Endothelial cell of umbilical vein (primary cell): ENCODE data around the gene TCEAL4. TPM values are rescaled to one million over a fixed set of nuclear protein-coding genes. Genes with fewer than 3 reads are reported as not detected.

Source experiments
- BruUV-seq: library from RNA; stranded (reverse); fragments of 400-500 nt; replicated peaks from 2 replicates; lab custom pipeline; 2021; lab: Mats Ljungman, UMichigan
- CTCF ChIA-PET: fragments of 300-600, 350-600 bp; sonication (Branson Sonifier 250); formaldehyde crosslinking; loops from one replicate; lab custom pipeline; 2021; ENCODE audit warnings: antibody characterized with exemption, inconsistent platforms; lab: Charles Lee
- POLR2A ChIA-PET: fragments of 300-600, 350-600 bp; sonication (Branson Sonifier 250); formaldehyde crosslinking; loops from one replicate; lab custom pipeline; 2021; ENCODE audit warnings: antibody characterized with exemption, inconsistent platforms; lab: Charles Lee
- DNase-seq: peaks from one replicate; pipeline ENCODE4 v3.0.0-alpha.2; 2011; ENCODE audit warnings: low read depth, low spot score
- FAIRE-seq: peaks from 2 replicates; lab custom pipeline; 2011; peaks lifted over from hg19 to GRCh38; lab: Jason Lieb, UNC
- H2AFZ ChIP-seq: 2 replicates; pipeline ENCODE4 v1.6.0; 2012; ENCODE audit warnings: low read depth, low read length, control low read depth, inconsistent platforms
- H3K27ac ChIP-seq: 2 replicates; pipeline ENCODE4 v1.5.1; 2011; ENCODE audit warnings: low read depth, mild to moderate bottlenecking, control low read depth, low read length, moderate library complexity; ENCODE audit not compliant: insufficient read depth
- H3K27me3 ChIP-seq, 2 experiments: 2 replicates each; pipeline versions ENCODE4 v1.6.0 to v1.6.1; 2011; ENCODE audit warnings: low read length in 2 of 2, mixed read lengths in 1 of 2; ENCODE audit not compliant: control insufficient read depth in 2 of 2, insufficient read depth in 2 of 2
- H3K36me3 ChIP-seq, 2 experiments: 2 replicates in 1 of 2; 3 replicates in 1 of 2; pipeline ENCODE4 v1.5.1; 2011; ENCODE audit warnings: low read length in 2 of 2, mild to moderate bottlenecking in 1 of 2, moderate library complexity in 1 of 2; ENCODE audit not compliant: control insufficient read depth in 2 of 2, insufficient read depth in 2 of 2; ENCODE audit errors: extremely low read depth in 1 of 2
- H3K4me1 ChIP-seq: 3 replicates; pipeline ENCODE4 v1.5.1; 2011; ENCODE audit warnings: mild to moderate bottlenecking, low read length; ENCODE audit not compliant: control insufficient read depth, insufficient read depth; ENCODE audit errors: extremely low read depth
- H3K4me2 ChIP-seq: 2 replicates; pipeline ENCODE4 v1.6.1; 2011; ENCODE audit warnings: low read length, control low read depth, mixed read lengths; ENCODE audit not compliant: insufficient read depth
- H3K4me3 ChIP-seq, 3 experiments: fragments of 200-600 bp in 1 of 3; sonication (generic), shearing (Covaris generic) in 1 of 3; replicated peaks in 1 of 3; 2 replicates each; pipeline ENCODE4 v1.5.1; 2011 to 2016; ENCODE audit warnings: control low read depth in 3 of 3, low read length in 3 of 3, mild to moderate bottlenecking in 2 of 3, inconsistent platforms in 1 of 3, low read depth in 1 of 3, moderate library complexity in 1 of 3; ENCODE audit not compliant: insufficient read depth in 1 of 3
- H3K79me2 ChIP-seq: 2 replicates; pipeline ENCODE4 v1.6.0; 2012; ENCODE audit warnings: low read length, inconsistent platforms; ENCODE audit not compliant: control insufficient read depth, insufficient read depth
- H3K9ac ChIP-seq: replicated peaks from 2 replicates; pipeline ENCODE3; 2011; ENCODE audit warnings: low read length, control low read depth; ENCODE audit not compliant: insufficient read depth; ENCODE audit errors: extremely low read depth
- H3K9me1 ChIP-seq: replicated peaks from 3 replicates; pipeline ENCODE4 v1.6.0; 2011; ENCODE audit warnings: mild to moderate bottlenecking, low read length; ENCODE audit not compliant: control insufficient read depth, insufficient read depth; ENCODE audit errors: extremely low read depth
- H3K9me3 ChIP-seq: replicated peaks from 2 replicates; pipeline ENCODE4 v1.5.1; 2012; ENCODE audit warnings: low read length, inconsistent platforms; ENCODE audit not compliant: control insufficient read depth, insufficient read depth
- H4K20me1 ChIP-seq: replicated peaks from 2 replicates; pipeline ENCODE3; 2011; ENCODE audit warnings: mild to moderate bottlenecking, low read length; ENCODE audit not compliant: control insufficient read depth, insufficient read depth; ENCODE audit errors: extremely low read depth
- EZH2 ChIP-seq: IDR thresholded peaks from 2 replicates; pipeline ENCODE4 v1.6.1; 2012; ENCODE audit warnings: borderline replicate concordance, low read depth, mild to moderate bottlenecking, moderate library complexity, low read length, inconsistent platforms; ENCODE audit not compliant: severe bottlenecking
- FOS ChIP-seq: IDR thresholded peaks from 2 replicates; pipeline ENCODE4 v1.6.1; 2011; ENCODE audit warnings: mild to moderate bottlenecking, low read length, moderate library complexity, borderline replicate concordance; ENCODE audit not compliant: insufficient read depth
- GATA2 ChIP-seq: IDR thresholded peaks from 2 replicates; pipeline ENCODE4 v1.7.0; 2011; ENCODE audit warnings: low read depth, mild to moderate bottlenecking, moderate library complexity, mixed read lengths, low read length; ENCODE audit not compliant: insufficient read length, insufficient read depth
- JUN ChIP-seq: IDR thresholded peaks from 2 replicates; pipeline ENCODE4 v1.6.1; 2011; ENCODE audit warnings: borderline replicate concordance, low read depth; ENCODE audit not compliant: insufficient read length, insufficient read depth
- MYC ChIP-seq: IDR thresholded peaks from one replicate; pipeline ENCODE4 v1.6.1; 2011; ENCODE audit warnings: mild to moderate bottlenecking, low read depth, low read length
- POLR2A ChIP-seq: IDR thresholded peaks from 2 replicates; pipeline ENCODE4 v1.6.1; 2012; ENCODE audit warnings: low read depth, mild to moderate bottlenecking, control low read depth, low read length
- POLR2AphosphoS5 ChIP-seq: IDR thresholded peaks from 2 replicates; pipeline ENCODE4 v1.6.1; 2012; ENCODE audit warnings: low read depth, mild to moderate bottlenecking, control low read depth, low read length, moderate library complexity; ENCODE audit not compliant: insufficient read depth
- dilution Hi-C: fragments of 300-500 bp; cut with MboI; formaldehyde crosslinking; loops from one replicate; pipeline ENCODE4 v1.15.0; 2019; ENCODE audit warnings: low sequenced_read_pairs; ENCODE audit not compliant: extremely low pct_ligation_motif_present
- intact Hi-C: fragments of 100-400 bp; cut with micrococcal nuclease; formaldehyde crosslinking; loops from one replicate; pipeline ENCODE4 v1.10.0; 2022
- polyA plus RNA-seq, 4 experiments: library from polyadenylated mRNA; depleted of rRNA in 3 of 4; stranded (reverse) in 3 of 4; unstranded in 1 of 4; fragments of >200 nt; gene quantifications; 2 replicates each; pipeline versions ENCODE4 v1.2.1 to v1.2.3, GENCODE V29; 2011 to 2012; ENCODE audit warnings: missing spikeins in 1 of 4
- total RNA-seq: library from RNA; stranded (reverse); gene quantifications from 2 replicates; pipeline ENCODE4 v1.2.3, GENCODE V29; 2021
- TF ChIP-seq, protein P1 (sequence below), 2 donors: IDR thresholded peaks; 1 replicate in 1 of 2; 2 replicates in 1 of 2; pipeline ENCODE4 v1.5.1; 2011; ENCODE audit warnings: low read length in 2 of 2, mild to moderate bottlenecking in 2 of 2, moderate library complexity in 2 of 2, control low read depth in 1 of 2, inconsistent platforms in 1 of 2, low read depth in 1 of 2; ENCODE audit not compliant: insufficient read depth in 1 of 2; ENCODE audit errors: extremely low read depth in 1 of 2

Gene TCEAL4
- total and polyA plus RNA-seq, 2 donors (not counting 3 experiments of a cell fraction or from before 2014, with no cell fraction given): 16.9 to 74.6 TPM

DNA sequence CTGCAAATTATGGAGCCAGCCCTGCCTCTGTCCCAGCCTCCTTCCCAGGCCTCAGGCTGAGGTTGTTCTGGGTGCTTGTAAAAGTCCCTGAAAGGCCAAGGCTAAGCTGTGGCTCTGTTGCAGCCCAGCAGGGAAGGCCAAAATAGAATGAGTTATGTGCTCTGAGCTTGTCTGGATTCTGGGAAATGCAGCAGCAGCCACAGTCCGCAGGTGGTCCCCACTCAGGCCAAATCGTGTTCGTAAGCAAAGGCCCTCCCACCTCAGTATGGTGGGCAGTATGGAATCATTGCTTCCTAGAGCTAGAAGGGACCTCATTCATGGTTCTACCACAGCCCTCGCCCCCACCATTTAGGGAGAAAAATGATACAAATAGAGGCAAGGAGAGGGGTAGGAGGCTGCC, 38.8 kb downstream of the TCEAL4 start:
- POLR2A ChIA-PET: no interaction called here
- H4K20me1 ChIP-seq: no peaks in the 10 kb centered on the region
- FAIRE-seq (peak; percentile 54), DNase-seq (no peak)
- H3K9me1 ChIP-seq: no peaks in the 10 kb centered on the region
- intact Hi-C loops (no loop called here), dilution Hi-C loops (no loop called here)
- H3K79me2 ChIP-seq: peaks cover 4% of the 10 kb centered on the region
- CTCF ChIA-PET: no interaction called here
- no peak overlapping the region for H2AFZ ChIP-seq
- no peaks in the 10 kb centered on the region for H3K9me3 ChIP-seq
- TF ChIP-seq POLR2A (no peak), FOS (no peak), GATA2 (no peak), POLR2AphosphoS5 (no peak), MYC (no peak), EZH2 (no peak), JUN (no peak)
- TF ChIP-seq, protein P1, sequence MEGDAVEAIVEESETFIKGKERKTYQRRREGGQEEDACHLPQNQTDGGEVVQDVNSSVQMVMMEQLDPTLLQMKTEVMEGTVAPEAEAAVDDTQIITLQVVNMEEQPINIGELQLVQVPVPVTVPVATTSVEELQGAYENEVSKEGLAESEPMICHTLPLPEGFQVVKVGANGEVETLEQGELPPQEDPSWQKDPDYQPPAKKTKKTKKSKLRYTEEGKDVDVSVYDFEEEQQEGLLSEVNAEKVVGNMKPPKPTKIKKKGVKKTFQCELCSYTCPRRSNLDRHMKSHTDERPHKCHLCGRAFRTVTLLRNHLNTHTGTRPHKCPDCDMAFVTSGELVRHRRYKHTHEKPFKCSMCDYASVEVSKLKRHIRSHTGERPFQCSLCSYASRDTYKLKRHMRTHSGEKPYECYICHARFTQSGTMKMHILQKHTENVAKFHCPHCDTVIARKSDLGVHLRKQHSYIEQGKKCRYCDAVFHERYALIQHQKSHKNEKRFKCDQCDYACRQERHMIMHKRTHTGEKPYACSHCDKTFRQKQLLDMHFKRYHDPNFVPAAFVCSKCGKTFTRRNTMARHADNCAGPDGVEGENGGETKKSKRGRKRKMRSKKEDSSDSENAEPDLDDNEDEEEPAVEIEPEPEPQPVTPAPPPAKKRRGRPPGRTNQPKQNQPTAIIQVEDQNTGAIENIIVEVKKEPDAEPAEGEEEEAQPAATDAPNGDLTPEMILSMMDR (IDR thresholded peaks at IDR 0.05; ENCODE audit: extremely low read depth in 1 of 2, insufficient read depth in 1 of 2, low read depth in 1 of 2, low read length in 2 of 2): no peak
- H3K27ac ChIP-seq: no peak overlapping the region
- H3K4me3 ChIP-seq: no peak overlapping the region
- no peaks in the 10 kb centered on the region for H3K36me3 ChIP-seq
- no peak overlapping the region for H3K9ac ChIP-seq
- peaks cover 20% of the 10 kb centered on the region for H3K4me1 ChIP-seq
- BruUV-seq: no TSS peak
- no peak overlapping the region for H3K4me2 ChIP-seq
- H3K27me3 ChIP-seq: no peaks in the 10 kb centered on the region
